ENCODE results near the gene HEXIM2. TPM values are rescaled to one million over a fixed set of nuclear protein-coding genes. Genes with fewer than 3 reads are reported as not detected.
"Not testable (repeated sequence)": the region's sequence is repeated elsewhere in the genome, so short reads cannot be mapped to it uniquely, and the experiment has no call there.

HEXIM2 gene
- total and polyA plus RNA-seq, 2 experiments from 2014 or later = 9.0 to 9.5 TPM

DNA sequence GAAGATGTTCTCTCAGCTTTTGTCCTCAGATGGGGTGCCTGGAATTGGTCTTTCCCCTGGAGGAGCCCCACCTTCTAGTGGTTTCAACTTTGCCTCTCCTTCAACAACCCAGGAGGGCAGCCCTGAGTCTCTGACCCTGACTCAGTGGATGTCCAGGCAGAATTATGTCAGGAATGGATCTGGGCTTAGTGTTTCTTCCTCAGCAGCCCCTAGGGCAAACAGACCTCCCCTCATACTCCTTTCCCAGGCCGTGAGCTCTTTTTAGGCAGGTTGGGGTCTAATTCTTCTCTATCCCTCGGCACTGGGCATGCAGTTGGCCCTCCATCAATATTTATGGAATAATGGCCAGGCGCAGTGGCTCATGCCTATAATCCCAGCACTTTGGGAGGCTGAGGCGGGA lies 39.8 kb downstream of the HEXIM2 start (continued):
- TF ChIP-seq CTCF (conservative IDR thresholded peaks at IDR 0.05; ENCODE audit: low read depth in 2 of 2) (no peak), NANOG (IDR thresholded peaks at IDR 0.05; ENCODE audit: borderline replicate concordance) (no peak), EZH2phosphoT487 (IDR thresholded peaks at IDR 0.05; ENCODE audit: unreplicated experiment) (no peak), STAT1 (IDR thresholded peaks at IDR 0.05; ENCODE audit: unreplicated experiment) (no peak), ZNF331 (CRISPR knock-in tag; IDR thresholded peaks at IDR 0.05; ENCODE audit: low read depth) (no peak)
- TF ChIP-seq, protein P1, sequence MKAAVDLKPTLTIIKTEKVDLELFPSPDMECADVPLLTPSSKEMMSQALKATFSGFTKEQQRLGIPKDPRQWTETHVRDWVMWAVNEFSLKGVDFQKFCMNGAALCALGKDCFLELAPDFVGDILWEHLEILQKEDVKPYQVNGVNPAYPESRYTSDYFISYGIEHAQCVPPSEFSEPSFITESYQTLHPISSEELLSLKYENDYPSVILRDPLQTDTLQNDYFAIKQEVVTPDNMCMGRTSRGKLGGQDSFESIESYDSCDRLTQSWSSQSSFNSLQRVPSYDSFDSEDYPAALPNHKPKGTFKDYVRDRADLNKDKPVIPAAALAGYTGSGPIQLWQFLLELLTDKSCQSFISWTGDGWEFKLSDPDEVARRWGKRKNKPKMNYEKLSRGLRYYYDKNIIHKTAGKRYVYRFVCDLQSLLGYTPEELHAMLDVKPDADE (IDR thresholded peaks at IDR 0.05) = no peak

DNA sequence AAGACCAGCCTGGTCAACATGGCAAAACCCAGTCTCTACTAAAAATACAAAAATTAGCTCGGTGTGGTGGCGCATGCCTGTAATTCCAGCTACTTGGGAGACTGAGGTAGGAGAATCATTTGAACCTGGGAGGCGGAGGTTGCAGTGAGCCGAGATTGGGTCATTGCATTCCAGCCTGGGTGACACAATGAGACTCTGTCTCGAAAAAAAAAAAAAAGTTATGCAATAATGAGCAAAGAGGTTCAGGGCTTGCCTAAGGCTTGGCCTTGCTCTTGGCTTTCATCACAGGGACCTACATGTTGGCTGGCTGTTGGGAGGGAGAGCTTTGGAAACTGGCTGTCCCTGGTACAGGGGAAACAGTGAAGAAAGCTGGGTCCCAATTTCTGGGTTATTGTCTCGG lies 40.2 kb downstream of the HEXIM2 start:
- not testable (repeated sequence) for H3K9me3 Mint-ChIP-seq; H3K27me3 Mint-ChIP-seq (ENCODE audit: insufficient read depth, low read depth, poor library complexity); H3K27ac ChIP-seq (ENCODE audit: low read depth); H3K27me3 ChIP-seq (ENCODE audit: insufficient read depth); H3K4me2 ChIP-seq; H3K4me3 Mint-ChIP-seq; H3K27ac Mint-ChIP-seq; H4K20me1 ChIP-seq (replicated peaks; ENCODE audit: insufficient read depth); H3K36me3 Mint-ChIP-seq (ENCODE audit: low read depth); H3K79me2 ChIP-seq (replicated peaks; ENCODE audit: insufficient read depth); H3K36me3 ChIP-seq (ENCODE audit: insufficient read depth); ATAC-seq; DNase-seq (ENCODE audit: low spot score); H3K4me3 ChIP-seq; H2AFZ ChIP-seq; H3F3A ChIP-seq (replicated peaks; ENCODE audit: low read depth); H3K4me1 ChIP-seq (ENCODE audit: insufficient read depth); H3K9me2 ChIP-seq (ENCODE audit: insufficient read depth)
- peaks cover 14% of the 10 kb centered on the region for H3K4me1 Mint-ChIP-seq

- Mint-ChIP-seq H3K9me3 (no peaks in the 10 kb centered on the region), H3K4me1 (peaks cover 20% of the 10 kb centered on the region), H3K36me3 (ENCODE audit: low read depth) (no peaks in the 10 kb centered on the region), H3K4me3 (no peak overlapping the region), H3K27ac (no peak overlapping the region), H3K27me3 (ENCODE audit: insufficient read depth, low read depth, poor library complexity) (peaks cover 50% of the 10 kb centered on the region)
- no peak overlapping the region for H3K4me3 ChIP-seq
- ATAC-seq = peak; percentile 57
- no peaks in the 10 kb centered on the region for H3K79me2 ChIP-seq (replicated peaks; ENCODE audit: insufficient read depth)
- no peak overlapping the region for H3K4me2 ChIP-seq
- H3K9me2 ChIP-seq (ENCODE audit: insufficient read depth) = no peaks in the 10 kb centered on the region
- peaks cover 44% of the 10 kb centered on the region for H3K27me3 ChIP-seq (ENCODE audit: insufficient read depth)
- H2AFZ ChIP-seq = no peak overlapping the region
- no peaks in the 10 kb centered on the region for H3K36me3 ChIP-seq (ENCODE audit: insufficient read depth)
- H3K4me1 ChIP-seq (ENCODE audit: insufficient read depth) = peaks cover 12% of the 10 kb centered on the region; the same call in 1 of the 2 replicates
- no peaks in the 10 kb centered on the region for H4K20me1 ChIP-seq (replicated peaks; ENCODE audit: insufficient read depth)
- peak; percentile 89 for DNase-seq (ENCODE audit: low spot score)
- no peak overlapping the region for H3K27ac ChIP-seq (ENCODE audit: low read depth)
- no peaks in the 10 kb centered on the region for H3F3A ChIP-seq (replicated peaks; ENCODE audit: low read depth)
- peak; percentile 95 to 99 for TF ChIP-seq CTCF (conservative IDR thresholded peaks at IDR 0.05; ENCODE audit: low read depth in 2 of 2)
- TF ChIP-seq, protein P2, sequence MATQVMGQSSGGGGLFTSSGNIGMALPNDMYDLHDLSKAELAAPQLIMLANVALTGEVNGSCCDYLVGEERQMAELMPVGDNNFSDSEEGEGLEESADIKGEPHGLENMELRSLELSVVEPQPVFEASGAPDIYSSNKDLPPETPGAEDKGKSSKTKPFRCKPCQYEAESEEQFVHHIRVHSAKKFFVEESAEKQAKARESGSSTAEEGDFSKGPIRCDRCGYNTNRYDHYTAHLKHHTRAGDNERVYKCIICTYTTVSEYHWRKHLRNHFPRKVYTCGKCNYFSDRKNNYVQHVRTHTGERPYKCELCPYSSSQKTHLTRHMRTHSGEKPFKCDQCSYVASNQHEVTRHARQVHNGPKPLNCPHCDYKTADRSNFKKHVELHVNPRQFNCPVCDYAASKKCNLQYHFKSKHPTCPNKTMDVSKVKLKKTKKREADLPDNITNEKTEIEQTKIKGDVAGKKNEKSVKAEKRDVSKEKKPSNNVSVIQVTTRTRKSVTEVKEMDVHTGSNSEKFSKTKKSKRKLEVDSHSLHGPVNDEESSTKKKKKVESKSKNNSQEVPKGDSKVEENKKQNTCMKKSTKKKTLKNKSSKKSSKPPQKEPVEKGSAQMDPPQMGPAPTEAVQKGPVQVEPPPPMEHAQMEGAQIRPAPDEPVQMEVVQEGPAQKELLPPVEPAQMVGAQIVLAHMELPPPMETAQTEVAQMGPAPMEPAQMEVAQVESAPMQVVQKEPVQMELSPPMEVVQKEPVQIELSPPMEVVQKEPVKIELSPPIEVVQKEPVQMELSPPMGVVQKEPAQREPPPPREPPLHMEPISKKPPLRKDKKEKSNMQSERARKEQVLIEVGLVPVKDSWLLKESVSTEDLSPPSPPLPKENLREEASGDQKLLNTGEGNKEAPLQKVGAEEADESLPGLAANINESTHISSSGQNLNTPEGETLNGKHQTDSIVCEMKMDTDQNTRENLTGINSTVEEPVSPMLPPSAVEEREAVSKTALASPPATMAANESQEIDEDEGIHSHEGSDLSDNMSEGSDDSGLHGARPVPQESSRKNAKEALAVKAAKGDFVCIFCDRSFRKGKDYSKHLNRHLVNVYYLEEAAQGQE (IDR thresholded peaks at IDR 0.05; ENCODE audit: unreplicated experiment) = no peak
- no peak for TF ChIP-seq JUNB (IDR thresholded peaks at IDR 0.05; ENCODE audit: unreplicated experiment)
These were observed 57.4 kb downstream of the HEXIM2 start for GRCh38 chr17:45218895-45219661.

Data from GM23338 (cell line).